Effector CD4-positive, alpha-beta T cell (primary cell): ENCODE measurements around the gene ESYT3.

ENCODE experiments used
- DNase-seq: peaks from one replicate; pipeline ENCODE4 v3.0.0-alpha.2; 2020
- total RNA-seq: gene quantifications from one replicate; lab custom pipeline; 2026; lab: John Stamatoyannopoulos, UW

The ESYT3 gene
- total RNA-seq: 0.56 reads per million

DNA sequence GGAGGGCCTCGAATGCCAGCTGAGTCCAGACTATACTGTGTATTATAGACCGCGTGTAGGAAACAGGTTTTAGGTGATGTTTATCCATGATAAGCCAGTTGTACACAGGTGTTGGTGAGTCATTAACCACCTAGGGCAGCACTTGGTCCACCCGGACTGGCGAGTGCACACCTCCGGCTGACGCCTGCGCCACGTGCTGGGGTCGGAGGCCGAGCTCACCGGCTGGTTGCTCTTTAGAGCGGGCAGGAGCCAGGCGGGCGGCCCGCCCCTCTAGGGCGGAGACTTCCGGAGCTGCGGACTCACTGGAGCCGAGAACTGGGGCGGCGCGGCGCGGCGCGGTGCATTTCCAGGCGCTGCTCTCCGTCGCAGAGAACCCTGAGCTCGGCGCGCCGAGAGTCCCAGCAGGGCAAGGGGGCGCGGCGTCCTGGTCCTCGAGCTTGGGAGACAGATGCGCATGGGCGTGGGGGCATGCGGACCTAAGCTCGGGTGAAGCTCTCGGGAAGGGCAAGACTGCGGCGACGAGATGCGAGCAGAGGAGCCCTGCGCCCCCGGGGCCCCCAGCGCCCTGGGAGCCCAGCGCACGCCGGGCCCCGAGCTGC is at the start of gene ESYT3:
ESYT3 (plus strand) TSS at position 341 of the 599 bp plus-strand sequence; CDS start at position 524, 183 bp downstream.
- no peak for DNase-seq

DNA sequence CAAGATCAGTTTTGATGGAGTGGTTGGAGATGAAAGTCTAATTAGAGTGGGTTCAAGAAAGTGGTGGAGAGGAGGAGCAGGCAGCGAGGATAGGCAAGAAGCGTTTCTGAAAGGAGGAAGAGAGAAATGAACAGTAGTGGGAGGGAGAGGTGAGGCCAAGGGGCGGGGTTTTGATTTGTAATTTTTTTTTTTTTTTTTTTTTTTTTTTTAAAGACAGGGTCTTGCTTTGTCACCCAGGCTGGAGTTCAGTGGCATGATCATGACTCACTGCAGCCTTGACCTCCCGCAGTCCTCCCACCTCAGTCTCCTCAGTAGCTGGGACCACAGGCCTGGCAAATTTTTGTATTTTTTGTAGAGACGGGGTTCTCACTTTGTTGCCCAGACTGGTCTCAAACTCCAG is 49.4 kb upstream of the ESYT3 start:
- DNase-seq: no peak

GRCh38 chr3:138389144-138389601 is 45.2 kb upstream of the ESYT3 start:
- no peak for DNase-seq

GRCh38 chr3:138389841-138390581 is 44.4 kb upstream of the ESYT3 start:
- no peak for DNase-seq

DNA sequence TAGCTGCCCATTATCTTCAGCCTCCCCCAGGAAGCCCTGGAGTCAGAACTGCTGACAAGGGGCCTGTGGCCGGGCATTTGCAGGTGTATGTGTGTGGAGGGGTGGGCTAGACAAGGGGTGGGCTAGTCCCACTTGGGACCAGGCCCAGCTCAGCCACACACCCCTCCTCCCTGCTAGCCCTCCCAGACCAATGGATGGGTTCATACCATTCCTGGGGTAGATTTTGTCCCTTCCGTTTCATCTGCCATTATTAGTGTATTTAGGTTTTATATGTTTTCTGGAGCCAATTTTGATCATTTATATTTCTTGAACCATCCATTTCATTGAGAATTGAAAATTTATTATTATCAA is 43.9 kb upstream of the ESYT3 start:
- DNase-seq: no peak

GRCh38 chr3:138394156-138394555 is 40.3 kb upstream of the ESYT3 start:
- no peak for DNase-seq

DNA sequence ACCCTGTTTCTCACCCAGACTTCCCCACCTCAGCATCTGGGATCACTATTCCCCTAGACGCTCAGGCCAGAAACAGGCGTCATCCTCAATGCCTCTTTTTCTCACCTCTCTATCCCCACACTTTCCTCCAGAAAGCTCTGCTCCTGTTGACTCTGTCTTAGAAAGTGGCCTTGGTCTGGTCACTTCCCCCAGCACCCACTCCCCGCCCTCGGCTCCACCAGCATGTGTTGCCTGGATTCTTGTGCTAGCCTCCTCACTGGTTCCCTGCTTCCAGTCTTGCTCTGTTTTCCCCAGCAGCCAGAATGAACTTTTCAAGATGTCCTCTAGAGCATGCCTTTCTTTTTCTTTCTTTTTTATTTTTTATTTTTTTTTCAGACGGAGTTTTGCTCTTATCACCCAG is 39.7 kb upstream of the ESYT3 start:
- no peak for DNase-seq

GRCh38 chr3:138395865-138396751 is 38.3 kb upstream of the ESYT3 start:
- DNase-seq: no peak

DNA sequence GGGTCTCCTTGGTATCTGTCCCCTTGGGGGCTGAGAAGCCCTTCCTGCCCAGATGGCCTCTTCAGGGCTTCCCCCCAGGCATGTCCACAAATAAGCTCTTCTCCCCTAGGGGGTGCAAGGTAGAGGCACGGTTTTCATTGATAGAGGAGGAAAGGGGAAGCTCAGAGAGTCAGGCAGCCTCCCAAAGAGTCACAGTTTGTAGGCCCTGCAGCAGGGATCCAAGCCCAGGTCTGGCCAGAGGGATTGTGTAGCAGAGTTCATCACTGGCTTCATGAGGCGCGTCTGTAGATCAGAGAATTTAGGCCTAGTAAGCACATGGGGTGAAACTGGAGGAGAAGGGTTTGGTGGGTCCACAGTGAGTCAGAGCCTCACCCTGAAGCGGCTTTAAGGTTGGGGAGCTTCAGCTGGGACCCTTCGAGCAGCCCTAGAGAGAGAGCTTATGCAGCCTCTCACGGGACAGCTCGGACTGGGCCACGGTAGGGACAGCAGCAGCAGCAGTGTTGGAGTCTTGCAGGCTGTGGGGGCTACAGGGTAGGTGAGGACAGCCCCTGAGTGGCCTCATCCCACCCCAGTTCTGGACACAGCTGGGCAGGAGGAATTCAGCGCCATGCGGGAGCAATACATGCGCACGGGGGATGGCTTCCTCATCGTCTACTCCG is 37.5 kb upstream of the ESYT3 start:
- DNase-seq: no peak

- DNase-seq: no peak
These were observed 36.4 kb upstream of the ESYT3 start for GRCh38 chr3:138397983-138398382.

DNA sequence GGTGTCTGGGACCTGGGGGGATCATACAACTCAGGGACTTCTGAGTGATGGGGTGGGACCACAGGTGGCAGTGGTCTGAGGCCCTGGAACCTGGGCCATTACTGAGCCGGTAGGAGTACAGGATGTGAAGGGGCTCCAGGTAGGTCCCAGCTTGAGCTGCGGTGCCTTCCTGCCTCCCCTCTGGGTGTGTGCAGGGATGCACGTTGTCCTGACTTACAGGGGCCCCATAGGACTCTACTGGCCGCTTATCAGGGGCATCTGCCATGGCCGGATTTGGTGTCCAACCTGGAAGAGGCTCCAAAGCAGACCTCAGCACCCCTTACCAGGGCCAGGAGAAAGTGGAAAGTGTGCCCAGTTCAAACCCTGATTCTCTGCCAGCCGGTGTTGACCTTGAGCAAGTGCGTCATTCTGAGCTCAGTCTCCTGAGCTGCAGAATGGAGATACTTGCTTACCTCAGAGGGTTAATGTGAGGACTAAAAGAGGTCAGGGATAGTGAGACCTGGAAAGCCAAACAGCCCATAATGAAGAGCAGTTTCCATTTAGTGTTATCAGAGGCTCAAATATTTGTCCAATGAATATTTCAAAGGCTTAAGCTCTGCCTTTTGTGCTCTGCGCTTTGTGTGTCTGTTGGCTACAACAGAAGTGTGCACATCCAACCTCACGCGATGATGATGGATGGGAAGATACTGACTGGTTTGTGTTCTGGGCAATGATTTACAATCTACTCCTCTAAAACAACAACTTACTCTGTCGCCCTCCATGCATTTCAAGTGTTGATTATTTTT is 35.4 kb upstream of the ESYT3 start:
- DNase-seq: no peak

DNA sequence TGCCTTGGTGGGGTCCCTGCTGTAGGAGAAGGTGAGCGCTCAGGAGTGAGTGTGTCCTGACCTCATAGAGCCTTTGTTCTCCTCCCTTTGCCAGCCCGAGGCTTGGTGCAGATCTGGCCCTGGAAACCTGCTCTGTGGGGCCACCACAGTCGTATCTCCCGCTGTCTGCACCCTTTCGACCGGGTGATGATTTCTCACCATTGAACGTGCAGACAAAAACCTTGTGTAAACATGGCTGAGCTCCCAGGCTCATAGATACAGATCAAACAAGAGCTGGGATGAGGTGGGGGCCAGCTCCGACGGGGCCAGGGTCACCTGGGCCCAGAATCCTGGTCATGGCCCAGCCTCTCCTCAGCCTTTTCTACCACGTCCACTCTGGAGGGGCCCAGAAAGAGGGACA is 34.6 kb upstream of the ESYT3 start:
- DNase-seq: no peak

GRCh38 chr3:138400651-138401070 is 33.8 kb upstream of the ESYT3 start:
- DNase-seq: no peak

- DNase-seq: no peak
These were observed 32.6 kb upstream of the ESYT3 start for GRCh38 chr3:138401834-138402233.

- DNase-seq: no peak
These were observed 30.3 kb upstream of the ESYT3 start for GRCh38 chr3:138404121-138404520.

- no peak for DNase-seq
These were observed 29.4 kb upstream of the ESYT3 start for GRCh38 chr3:138405001-138405400.

- DNase-seq: no peak
These were observed 28.9 kb upstream of the ESYT3 start for GRCh38 chr3:138405486-138405885.

DNA sequence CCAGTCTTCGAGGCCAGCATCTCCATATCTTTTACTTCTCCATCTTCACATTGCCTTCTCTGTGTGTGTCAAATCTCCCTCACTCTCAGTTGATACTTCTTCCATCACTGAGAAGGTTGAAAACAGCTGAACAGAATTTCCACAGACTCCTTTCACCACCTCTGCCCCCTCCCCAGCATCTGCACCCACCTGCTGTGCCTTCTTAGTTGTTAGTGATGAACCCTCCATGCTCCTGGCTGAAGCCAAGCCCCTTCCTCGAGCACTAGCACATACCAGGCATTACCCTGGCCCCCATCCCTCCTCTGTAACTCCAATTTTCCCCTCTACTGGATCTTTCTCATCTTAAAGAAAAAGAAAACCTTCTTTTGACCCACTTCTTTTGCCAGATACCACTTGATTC is 27.8 kb upstream of the ESYT3 start:
- DNase-seq: no peak

DNA sequence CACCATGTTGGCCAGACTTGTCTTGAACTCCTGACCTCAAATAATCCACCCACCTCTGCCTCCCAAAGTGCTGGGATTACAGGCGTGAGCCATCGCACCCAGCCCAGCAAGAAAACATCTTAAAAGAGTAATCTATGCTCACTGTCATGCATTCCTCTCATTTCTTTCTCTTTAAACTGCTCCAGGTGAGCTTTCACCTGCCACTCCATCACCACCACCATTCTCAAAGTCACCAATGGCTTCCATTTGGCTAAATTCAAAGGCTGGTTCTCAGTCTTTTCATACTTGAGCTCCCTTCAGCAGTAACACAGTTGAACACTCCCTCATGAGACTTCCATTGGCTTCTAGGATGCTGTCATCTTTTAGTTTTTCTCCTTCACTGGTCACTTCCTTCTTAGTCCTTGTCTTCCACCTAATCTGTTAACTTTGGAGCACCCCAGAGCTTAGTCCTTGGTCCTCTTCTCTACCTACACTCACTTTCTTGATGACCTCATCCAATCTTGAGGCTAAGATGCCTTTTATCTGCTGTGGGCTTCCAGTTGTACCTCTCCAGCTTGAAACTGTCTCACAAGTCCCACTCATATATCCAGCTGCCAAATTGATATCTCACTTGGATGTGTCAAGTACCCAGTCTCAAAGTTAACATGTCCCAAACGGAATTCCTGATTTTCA is 27.0 kb upstream of the ESYT3 start:
- no peak for DNase-seq

DNA sequence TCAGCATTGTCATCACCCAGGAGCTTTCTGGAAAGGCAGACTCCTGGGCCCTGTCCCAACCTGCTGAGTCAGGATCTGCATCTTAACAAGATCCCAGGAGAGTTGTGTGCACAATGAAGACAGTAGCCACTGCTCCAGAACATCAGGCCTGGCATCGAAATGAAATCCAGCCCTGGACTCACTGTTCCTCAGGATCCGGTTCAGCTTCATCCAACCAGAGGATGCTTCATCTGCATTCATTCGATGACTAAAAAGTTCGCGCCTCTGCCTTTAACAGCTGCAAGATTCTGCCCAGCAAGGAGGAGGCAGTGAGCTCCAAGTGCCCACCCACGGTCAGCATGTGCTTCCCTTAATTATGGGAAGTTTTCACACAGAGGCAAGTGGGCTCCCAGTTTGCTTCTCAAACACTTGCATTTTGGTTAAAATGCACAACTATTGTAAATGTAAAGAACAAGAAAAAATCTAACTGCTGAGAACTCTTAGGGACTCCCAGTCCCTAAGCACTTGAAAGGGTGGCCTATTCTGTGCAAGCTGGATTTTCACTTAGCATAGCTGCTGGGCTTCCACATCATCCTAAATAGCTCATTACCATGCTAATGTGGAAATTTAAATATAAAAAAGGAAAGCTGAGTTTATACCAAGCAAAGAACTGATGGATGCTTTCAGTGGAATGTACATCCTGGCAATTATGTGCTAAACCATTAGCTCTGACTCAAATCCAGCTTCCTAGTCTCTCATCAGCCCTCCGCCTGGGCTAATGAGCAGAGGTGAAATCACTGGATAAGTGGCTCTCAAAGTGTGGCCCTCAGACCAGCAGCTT is 25.5 kb upstream of the ESYT3 start:
- no peak for DNase-seq
